ENCODE measurements around the gene PAQR6. TPM values are rescaled to one million over a fixed set of nuclear protein-coding genes. Genes with fewer than 3 reads are reported as not detected.

Gene PAQR6
- total and polyA plus RNA-seq, 7 donors = 0.30 to 1.2 (median 0.73) TPM

- no peaks in the 10 kb centered on the region for H3K9me3 ChIP-seq
- peaks cover 10% of the 10 kb centered on the region for H3K4me1 ChIP-seq
- peaks cover 5 to 59% of the 10 kb centered on the region in 2 donors for H3K36me3 ChIP-seq (ENCODE audit: insufficient read depth in 1 of 2, low read depth in 1 of 2)
- TF ChIP-seq CTCF (IDR thresholded peaks at IDR 0.05) = no peak
- intact Hi-C loops (cut with DNase I) = loop anchor here in 1 of 2 donors (5.0 kb wide), 1 partner anchor 49 kb away; no protein-coding TSS in a partner anchor
- DNase-seq = no peak
- H3K27me3 ChIP-seq (ENCODE audit: insufficient read depth in 3 of 3, low read length in 2 of 3) = no peaks in the 10 kb centered on the region
- no peak overlapping the region for H3K4me3 ChIP-seq
- 90 to 94% (median 91%) methylated on average over 3 of the region's 3 CpGs for WGBS, 3 donors
- no peak overlapping the region for H3K27ac ChIP-seq
- ATAC-seq = no peak
These were observed 36.6 kb downstream of the PAQR6 start for GRCh38 chr1:156211243-156211642.

GRCh38 chr1:156204686-156205085 is 43.2 kb downstream of the PAQR6 start:
- 92 to 95% (median 94%) methylated on average over 3 of the region's 3 CpGs for WGBS, 3 donors
- DNase-seq (no peak), ATAC-seq (no peak)
- Histone ChIP-seq H3K9me3 (no peaks in the 10 kb centered on the region), H3K4me1 (no peaks in the 10 kb centered on the region), H3K36me3 (ENCODE audit: insufficient read depth in 1 of 2, low read depth in 1 of 2) (peaks cover 6 to 70% of the 10 kb centered on the region in 2 donors), H3K4me3 (no peak overlapping the region), H3K27me3 (ENCODE audit: insufficient read depth in 3 of 3, low read length in 2 of 3) (no peaks in the 10 kb centered on the region), H3K27ac (no peak overlapping the region)
- TF ChIP-seq CTCF (IDR thresholded peaks at IDR 0.05) = no peak
- intact Hi-C loops (cut with DNase I) = no loop called here

GRCh38 chr1:156203331-156203730 is 44.5 kb downstream of the PAQR6 start:
- H3K36me3 ChIP-seq (ENCODE audit: insufficient read depth in 1 of 2, low read depth in 1 of 2) = peaks cover 6 to 60% of the 10 kb centered on the region in 2 donors
- H3K27me3 ChIP-seq (ENCODE audit: insufficient read depth in 3 of 3, low read length in 2 of 3) = no peaks in the 10 kb centered on the region
- no peaks in the 10 kb centered on the region for H3K9me3 ChIP-seq
- no peaks in the 10 kb centered on the region for H3K4me1 ChIP-seq
- DNase-seq = no peak
- no peak for ATAC-seq
- intact Hi-C loops (cut with DNase I) = no loop called here
- no peak overlapping the region for H3K4me3 ChIP-seq
- no peak for TF ChIP-seq CTCF (IDR thresholded peaks at IDR 0.05)
- H3K27ac ChIP-seq = no peak overlapping the region

GRCh38 chr1:156200044-156200443 is 47.8 kb downstream of the PAQR6 start:
- peaks cover 14 to 54% of the 10 kb centered on the region in 2 donors for H3K36me3 ChIP-seq (ENCODE audit: insufficient read depth in 1 of 2, low read depth in 1 of 2)

More at GRCh38 chr1:156200044-156200443, 47.8 kb downstream of the PAQR6 start:
- no peak for DNase-seq
- no peaks in the 10 kb centered on the region for H3K9me3 ChIP-seq
- WGBS, 3 donors = 91 to 94% (median 93%) methylated on average over 8 of the region's 8 CpGs
- TF ChIP-seq CTCF (IDR thresholded peaks at IDR 0.05) = no peak
- peaks cover 20% of the 10 kb centered on the region for H3K4me1 ChIP-seq
- ATAC-seq = no peak
- no peak overlapping the region for H3K4me3 ChIP-seq
- intact Hi-C loops (cut with DNase I) = no loop called here
- H3K27me3 ChIP-seq (ENCODE audit: insufficient read depth in 3 of 3, low read length in 2 of 3) = no peaks in the 10 kb centered on the region
- no peak overlapping the region for H3K27ac ChIP-seq

Measured in psoas muscle (tissue), 8 donors.